Measurements from ENCODE around the gene TGFBI. TPM values are rescaled to one million over a fixed set of nuclear protein-coding genes. Genes with fewer than 3 reads are reported as not detected.

The TGFBI gene
- total and polyA plus RNA-seq, 2 donors (not counting 1 experiment from before 2014, with no cell fraction given), result 398 to 889 TPM

- H3K79me2 ChIP-seq (ENCODE audit: control insufficient read depth, insufficient read depth, low read length), result peaks cover 12% of the 10 kb centered on the region
- no peak overlapping the region for H3K9ac ChIP-seq (ENCODE audit: insufficient read depth, low read length)
- no peaks in the 10 kb centered on the region for H3K36me3 ChIP-seq (ENCODE audit: control insufficient read depth, insufficient read depth, low read length)
- H3K27me3 ChIP-seq (ENCODE audit: control insufficient read depth, insufficient read depth, low read length), result no peaks in the 10 kb centered on the region
- no peak for TF ChIP-seq EZH2 (IDR thresholded peaks at IDR 0.05; ENCODE audit: low read length, missing control alignments)
- no peak for TF ChIP-seq CTCF (conservative IDR thresholded peaks at IDR 0.05 in 1 of 2, IDR thresholded peaks at IDR 0.05 in 1 of 2; ENCODE audit: low read depth in 1 of 2, low read length in 2 of 2)
- no peak overlapping the region for H2AFZ ChIP-seq (ENCODE audit: low read length)
- H3K4me2 ChIP-seq (ENCODE audit: extremely low read depth, insufficient read depth, low read length), result no peak overlapping the region
- H3K27ac ChIP-seq (ENCODE audit: insufficient read depth, low read length), result no peak overlapping the region
- no peaks in the 10 kb centered on the region for H4K20me1 ChIP-seq (ENCODE audit: control insufficient read depth, extremely low read depth, insufficient read depth, low read length)
- H3K9me3 ChIP-seq (ENCODE audit: control insufficient read depth, insufficient read depth, low read depth, low read length), result no peaks in the 10 kb centered on the region
- DNase-seq (ENCODE audit: low read depth in 2 of 2), result peak in 1 of 2 donors; percentile 76
- H3K4me3 ChIP-seq (replicated peaks in 1 of 4; ENCODE audit: control extremely low read depth in 1 of 4, insufficient read depth in 1 of 4, low read depth in 3 of 4, low read length in 4 of 4), result no peak overlapping the region
- peaks cover 18% of the 10 kb centered on the region for H3K4me1 ChIP-seq (ENCODE audit: control insufficient read depth, extremely low read depth, insufficient read depth, low read length)
These were observed 2.9 kb upstream of the TGFBI start for GRCh38 chr5:136025900-136026299.

- Histone ChIP-seq H3K27me3 (ENCODE audit: control insufficient read depth, insufficient read depth, low read length) (no peaks in the 10 kb centered on the region), H3K4me1 (ENCODE audit: control insufficient read depth, extremely low read depth, insufficient read depth, low read length) (peaks cover 16% of the 10 kb centered on the region), H3K4me3 (replicated peaks in 1 of 4; ENCODE audit: control extremely low read depth in 1 of 4, insufficient read depth in 1 of 4, low read depth in 3 of 4, low read length in 4 of 4) (no peak overlapping the region), H3K9ac (ENCODE audit: insufficient read depth, low read length) (no peak overlapping the region), H3K27ac (ENCODE audit: insufficient read depth, low read length) (no peak overlapping the region), H3K4me2 (ENCODE audit: extremely low read depth, insufficient read depth, low read length) (no peak overlapping the region), H3K79me2 (ENCODE audit: control insufficient read depth, insufficient read depth, low read length) (peaks cover 15% of the 10 kb centered on the region), H3K36me3 (ENCODE audit: control insufficient read depth, insufficient read depth, low read length) (no peaks in the 10 kb centered on the region), H4K20me1 (ENCODE audit: control insufficient read depth, extremely low read depth, insufficient read depth, low read length) (no peaks in the 10 kb centered on the region), H3K9me3 (ENCODE audit: control insufficient read depth, insufficient read depth, low read depth, low read length) (no peaks in the 10 kb centered on the region), H2AFZ (ENCODE audit: low read length) (no peak overlapping the region)
- no peak for DNase-seq (ENCODE audit: low read depth in 2 of 2)
- no peak for TF ChIP-seq CTCF (conservative IDR thresholded peaks at IDR 0.05 in 1 of 2, IDR thresholded peaks at IDR 0.05 in 1 of 2; ENCODE audit: low read depth in 1 of 2, low read length in 2 of 2)
- no peak for TF ChIP-seq EZH2 (IDR thresholded peaks at IDR 0.05; ENCODE audit: low read length, missing control alignments)
These were observed 2.2 kb upstream of the TGFBI start for GRCh38 chr5:136026636-136027035.

GRCh38 chr5:136027311-136027710, 1.5 kb upstream of the TGFBI start:
- Histone ChIP-seq H3K4me1 (ENCODE audit: control insufficient read depth, extremely low read depth, insufficient read depth, low read length) (peaks cover 22% of the 10 kb centered on the region), H3K4me2 (ENCODE audit: extremely low read depth, insufficient read depth, low read length) (no peak overlapping the region), H4K20me1 (ENCODE audit: control insufficient read depth, extremely low read depth, insufficient read depth, low read length) (no peaks in the 10 kb centered on the region), H3K27ac (ENCODE audit: insufficient read depth, low read length) (no peak overlapping the region), H3K9ac (ENCODE audit: insufficient read depth, low read length) (no peak overlapping the region), H3K4me3 (replicated peaks in 1 of 4; ENCODE audit: control extremely low read depth in 1 of 4, insufficient read depth in 1 of 4, low read depth in 3 of 4, low read length in 4 of 4) (no peak overlapping the region), H3K79me2 (ENCODE audit: control insufficient read depth, insufficient read depth, low read length) (peaks cover 15% of the 10 kb centered on the region), H2AFZ (ENCODE audit: low read length) (no peak overlapping the region), H3K27me3 (ENCODE audit: control insufficient read depth, insufficient read depth, low read length) (no peaks in the 10 kb centered on the region), H3K36me3 (ENCODE audit: control insufficient read depth, insufficient read depth, low read length) (no peaks in the 10 kb centered on the region), H3K9me3 (ENCODE audit: control insufficient read depth, insufficient read depth, low read depth, low read length) (no peaks in the 10 kb centered on the region)
- no peak for TF ChIP-seq CTCF (conservative IDR thresholded peaks at IDR 0.05 in 1 of 2, IDR thresholded peaks at IDR 0.05 in 1 of 2; ENCODE audit: low read depth in 1 of 2, low read length in 2 of 2)
- no peak for TF ChIP-seq EZH2 (IDR thresholded peaks at IDR 0.05; ENCODE audit: low read length, missing control alignments)
- DNase-seq (ENCODE audit: low read depth in 2 of 2), result no peak

Data from fibroblast of lung (primary cell).